IPS-20b (cell line): ENCODE measurements around the gene TIGAR.

ENCODE experiments used
- H3K27ac ChIP-seq: one replicate; pipeline ENCODE4 v1.5.1; 2013; ENCODE audit warnings: low read length
- H3K27me3 ChIP-seq: 2 replicates; pipeline ENCODE4 v1.6.1; 2013; ENCODE audit warnings: mild to moderate bottlenecking, low read length, inconsistent platforms; ENCODE audit not compliant: insufficient read depth
- H3K36me3 ChIP-seq: 2 replicates; pipeline ENCODE4 v1.6.1; 2013; ENCODE audit warnings: low read depth, mild to moderate bottlenecking, inconsistent platforms, low read length, moderate library complexity; ENCODE audit not compliant: insufficient read depth
- H3K4me1 ChIP-seq: 2 replicates; pipeline ENCODE4 v1.6.1; 2013; ENCODE audit warnings: mild to moderate bottlenecking, control low read depth, inconsistent platforms, low read length, moderate library complexity; ENCODE audit not compliant: insufficient read depth
- H3K4me3 ChIP-seq: 2 replicates; pipeline ENCODE4 v1.5.1; 2013; ENCODE audit warnings: mild to moderate bottlenecking, low read length, inconsistent platforms
- H3K9ac ChIP-seq: 2 replicates; pipeline ENCODE4 v1.6.1; 2013; ENCODE audit warnings: low read depth, mild to moderate bottlenecking, inconsistent platforms, low read length, moderate library complexity
- H3K9me3 ChIP-seq: 2 replicates; pipeline ENCODE4 v1.6.1; 2013; ENCODE audit warnings: mild to moderate bottlenecking, low read depth, low read length, inconsistent platforms; ENCODE audit not compliant: insufficient read depth

The TIGAR gene, protein sequence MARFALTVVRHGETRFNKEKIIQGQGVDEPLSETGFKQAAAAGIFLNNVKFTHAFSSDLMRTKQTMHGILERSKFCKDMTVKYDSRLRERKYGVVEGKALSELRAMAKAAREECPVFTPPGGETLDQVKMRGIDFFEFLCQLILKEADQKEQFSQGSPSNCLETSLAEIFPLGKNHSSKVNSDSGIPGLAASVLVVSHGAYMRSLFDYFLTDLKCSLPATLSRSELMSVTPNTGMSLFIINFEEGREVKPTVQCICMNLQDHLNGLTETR

GRCh38 chr12:4320853-4321701, at the start of gene TIGAR:
TSS of gene TIGAR (plus strand) at chr12:4321213. CDS start at chr12:4321272, 59 bp downstream.
- H3K36me3 ChIP-seq, result peaks cover 9% of the 10 kb centered on the region
- no peak within 1 kb of the TSS for H3K27ac ChIP-seq
- H3K27me3 ChIP-seq, result peaks cover 10% of the 10 kb centered on the region; the same call in 1 of the 2 replicates
- no peaks in the 10 kb centered on the region for H3K4me1 ChIP-seq
- H3K4me3 ChIP-seq, result peak within 1 kb of the TSS; percentile 99
- H3K9me3 ChIP-seq, result no peaks in the 10 kb centered on the region
- peak within 1 kb of the TSS; percentile 97 for H3K9ac ChIP-seq

- Histone ChIP-seq H3K9me3 (no peaks in the 10 kb centered on the region), H3K4me1 (peaks cover 21% of the 10 kb centered on the region), H3K36me3 (peaks cover 10% of the 10 kb centered on the region), H3K4me3 (peak overlapping the region; percentile 95), H3K27ac (no peak overlapping the region), H3K9ac (peak overlapping the region; percentile 80; the same call in 1 of the 2 replicates), H3K27me3 (peaks cover 59% of the 10 kb centered on the region)
These were observed 49.1 kb upstream of the TIGAR start for GRCh38 chr12:4271717-4272423.

- Histone ChIP-seq H3K4me1 (peaks cover 24% of the 10 kb centered on the region), H3K9me3 (no peaks in the 10 kb centered on the region), H3K4me3 (peak overlapping the region; percentile 95), H3K27ac (no peak overlapping the region), H3K36me3 (peaks cover 18% of the 10 kb centered on the region), H3K9ac (peak overlapping the region; percentile 27; the same call in 1 of the 2 replicates), H3K27me3 (peaks cover 52% of the 10 kb centered on the region)
These were observed 48.4 kb upstream of the TIGAR start for GRCh38 chr12:4272424-4273272.

DNA sequence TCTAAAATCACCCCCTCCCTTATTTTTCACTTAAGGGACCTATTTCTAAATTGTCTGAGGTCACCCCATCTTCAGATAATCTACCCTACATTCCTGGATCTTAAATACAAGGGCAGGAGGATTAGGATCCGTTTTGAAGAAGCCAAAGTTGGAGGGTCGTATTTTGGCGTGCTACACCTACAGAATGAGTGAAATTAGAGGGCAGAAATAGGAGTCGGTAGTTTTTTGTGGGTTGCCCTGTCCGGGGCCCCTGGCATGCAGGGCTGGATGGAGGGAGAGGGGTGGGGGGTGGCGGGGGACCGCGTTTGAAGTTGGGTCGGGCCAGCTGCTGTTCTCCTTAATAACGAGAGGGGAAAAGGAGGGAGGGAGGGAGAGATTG, 47.8 kb upstream of the TIGAR start:
- peaks cover 45% of the 10 kb centered on the region for H3K27me3 ChIP-seq
- H3K4me3 ChIP-seq, result peak overlapping the region; percentile 95
- H3K9ac ChIP-seq, result peak overlapping the region; percentile 27; the same call in 1 of the 2 replicates
- peaks cover 26% of the 10 kb centered on the region for H3K4me1 ChIP-seq
- H3K36me3 ChIP-seq, result peaks cover 24% of the 10 kb centered on the region
- H3K9me3 ChIP-seq, result no peaks in the 10 kb centered on the region
- H3K27ac ChIP-seq, result no peak overlapping the region

DNA sequence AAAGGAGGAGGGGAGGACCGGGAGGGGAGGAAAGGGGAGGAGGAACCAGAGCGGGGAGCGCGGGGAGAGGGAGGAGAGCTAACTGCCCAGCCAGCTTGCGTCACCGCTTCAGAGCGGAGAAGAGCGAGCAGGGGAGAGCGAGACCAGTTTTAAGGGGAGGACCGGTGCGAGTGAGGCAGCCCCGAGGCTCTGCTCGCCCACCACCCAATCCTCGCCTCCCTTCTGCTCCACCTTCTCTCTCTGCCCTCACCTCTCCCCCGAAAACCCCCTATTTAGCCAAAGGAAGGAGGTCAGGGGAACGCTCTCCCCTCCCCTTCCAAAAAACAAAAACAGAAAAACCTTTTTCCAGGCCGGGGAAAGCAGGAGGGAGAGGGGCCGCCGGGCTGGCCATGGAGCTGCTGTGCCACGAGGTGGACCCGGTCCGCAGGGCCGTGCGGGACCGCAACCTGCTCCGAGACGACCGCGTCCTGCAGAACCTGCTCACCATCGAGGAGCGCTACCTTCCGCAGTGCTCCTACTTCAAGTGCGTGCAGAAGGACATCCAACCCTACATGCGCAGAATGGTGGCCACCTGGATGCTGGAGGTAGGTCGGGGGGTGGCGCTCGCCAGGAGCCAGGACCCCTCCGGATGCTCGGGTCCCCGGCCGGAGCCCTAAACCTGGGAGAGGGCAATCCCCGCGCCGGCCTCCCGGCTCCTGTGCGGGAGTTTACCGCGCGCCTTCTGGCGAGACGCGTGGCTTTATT, 47.2 kb upstream of the TIGAR start, which contains the start of gene CCND2:
TSS of gene CCND2 (plus strand) at position 111 of the 744 bp plus-strand sequence. CDS start at position 390, 279 bp downstream.
- Histone ChIP-seq H3K27me3 (peaks cover 40% of the 10 kb centered on the region), H3K27ac (peak within 1 kb of the TSS; percentile 68), H3K4me1 (peaks cover 24% of the 10 kb centered on the region), H3K36me3 (peaks cover 29% of the 10 kb centered on the region), H3K4me3 (peak within 1 kb of the TSS; percentile 95), H3K9me3 (no peaks in the 10 kb centered on the region), H3K9ac (peak within 1 kb of the TSS; percentile 96)

GRCh38 chr12:4274396-4275015, 46.5 kb upstream of the TIGAR start:
- H3K27ac ChIP-seq, result peak overlapping the region; percentile 68
- H3K9ac ChIP-seq, result peak overlapping the region; percentile 96
- peaks cover 36% of the 10 kb centered on the region for H3K27me3 ChIP-seq

GRCh38 chr12:4275016-4275869, 45.8 kb upstream of the TIGAR start:
- Histone ChIP-seq H3K27ac (peak overlapping the region; percentile 68), H3K9me3 (no peaks in the 10 kb centered on the region), H3K9ac (peak overlapping the region; percentile 96), H3K4me3 (peak overlapping the region; percentile 95), H3K27me3 (peaks cover 28% of the 10 kb centered on the region), H3K36me3 (peaks cover 43% of the 10 kb centered on the region), H3K4me1 (peaks cover 24% of the 10 kb centered on the region)

More at GRCh38 chr12:4274396-4275015, 46.5 kb upstream of the TIGAR start:
- Histone ChIP-seq H3K4me3 (peak overlapping the region; percentile 95), H3K36me3 (peaks cover 36% of the 10 kb centered on the region), H3K4me1 (peaks cover 24% of the 10 kb centered on the region), H3K9me3 (no peaks in the 10 kb centered on the region)

DNA sequence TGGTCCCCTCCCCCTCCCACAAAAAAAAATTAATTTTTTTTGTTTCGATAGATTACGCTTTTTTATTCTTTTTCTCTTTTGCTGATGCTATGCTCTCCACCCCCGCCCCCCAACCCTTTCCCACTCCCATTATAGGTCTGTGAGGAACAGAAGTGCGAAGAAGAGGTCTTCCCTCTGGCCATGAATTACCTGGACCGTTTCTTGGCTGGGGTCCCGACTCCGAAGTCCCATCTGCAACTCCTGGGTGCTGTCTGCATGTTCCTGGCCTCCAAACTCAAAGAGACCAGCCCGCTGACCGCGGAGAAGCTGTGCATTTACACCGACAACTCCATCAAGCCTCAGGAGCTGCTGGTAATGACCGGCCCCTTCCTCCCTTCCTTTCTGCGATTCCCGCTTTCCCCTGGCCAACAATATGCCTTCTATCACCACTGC, 45.1 kb upstream of the TIGAR start:
- Histone ChIP-seq H3K36me3 (peaks cover 50% of the 10 kb centered on the region), H3K9ac (peak overlapping the region; percentile 96), H3K4me3 (peak overlapping the region; percentile 95), H3K27ac (no peak overlapping the region), H3K9me3 (no peaks in the 10 kb centered on the region), H3K27me3 (peaks cover 22% of the 10 kb centered on the region), H3K4me1 (peaks cover 24% of the 10 kb centered on the region)

DNA sequence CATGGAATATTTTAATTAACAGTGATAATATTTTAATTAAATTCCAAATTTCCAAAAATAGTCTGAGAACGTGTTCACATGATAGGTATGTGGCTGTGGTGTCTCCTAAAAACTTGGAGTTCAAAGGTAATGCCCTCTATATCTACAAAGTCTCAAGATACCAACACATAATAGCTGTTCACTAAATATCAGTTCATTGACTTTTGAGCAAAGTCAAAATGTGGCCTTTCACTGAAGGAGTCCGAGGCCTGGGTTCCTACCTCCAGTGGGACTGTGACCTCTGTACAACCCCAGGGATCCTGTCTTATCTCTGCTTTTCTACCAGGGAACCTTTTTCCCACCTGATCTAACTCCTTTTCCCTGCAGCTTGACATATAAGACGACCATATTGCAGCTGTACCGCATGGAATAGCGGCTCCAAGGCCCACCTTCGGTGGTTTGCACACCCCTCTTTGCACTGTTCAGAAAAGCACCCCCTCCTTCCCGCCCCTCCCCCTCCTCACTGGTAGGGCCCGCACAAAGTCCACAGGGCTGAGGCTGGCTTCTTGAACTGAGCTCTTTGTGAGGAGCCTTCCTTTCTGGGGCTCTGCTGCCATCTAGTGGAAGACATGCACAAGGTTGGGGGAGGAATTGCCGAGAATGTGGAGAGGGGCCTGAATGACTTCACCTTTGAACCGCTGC, 44.3 kb upstream of the TIGAR start:
- H3K9me3 ChIP-seq, result no peaks in the 10 kb centered on the region
- peaks cover 24% of the 10 kb centered on the region for H3K4me1 ChIP-seq
- H3K27ac ChIP-seq, result peak overlapping the region; percentile 62
- H3K9ac ChIP-seq, result peak overlapping the region; percentile 96; the same call in 1 of the 2 replicates
- peaks cover 14% of the 10 kb centered on the region for H3K27me3 ChIP-seq
- peak overlapping the region; percentile 95 for H3K4me3 ChIP-seq
- H3K36me3 ChIP-seq, result peaks cover 58% of the 10 kb centered on the region
